A673 (cell line): ENCODE results near the gene KIF26B.

Experiments used
- CTCF ChIP-seq: fragments of 300-800, 200-600 bp; sonication (generic); conservative IDR thresholded peaks from 2 replicates; pipeline ENCODE4 v1.5.1; 2017; ENCODE audit warnings: low read depth, mild to moderate bottlenecking, antibody characterized with exemption, low read length, moderate library complexity, mixed read lengths
- EZH2 ChIP-seq: fragments of 200-600 bp; sonication (generic); IDR thresholded peaks from 2 replicates; pipeline ENCODE4 v1.6.1; 2017; ENCODE audit warnings: borderline replicate concordance, low read depth, mild to moderate bottlenecking, mixed read lengths, antibody characterized with exemption, low read length; ENCODE audit not compliant: poor library complexity, severe bottlenecking

- TF ChIP-seq CTCF (no peak), EZH2 (no peak)
These were observed 561.8 kb downstream of the KIF26B start for GRCh38 chr1:245716561-245716960.
